GM21515 (cell line): ENCODE measurements around the gene SCYGR1.
"Not testable (repeated sequence)": the region's sequence is repeated elsewhere in the genome, so short reads cannot be mapped to it uniquely, and the experiment has no call there.

ENCODE experiments used
- ATAC-seq: cut with Tn5 transposase; IDR thresholded peaks from one replicate; pipeline ENCODE4 v1.9.1; 2021; ENCODE audit not compliant: unreplicated experiment

The SCYGR1 gene

GRCh38 chr2:227374158-227374557, 13.6 kb downstream of the SCYGR1 start:
- no peak for ATAC-seq

DNA sequence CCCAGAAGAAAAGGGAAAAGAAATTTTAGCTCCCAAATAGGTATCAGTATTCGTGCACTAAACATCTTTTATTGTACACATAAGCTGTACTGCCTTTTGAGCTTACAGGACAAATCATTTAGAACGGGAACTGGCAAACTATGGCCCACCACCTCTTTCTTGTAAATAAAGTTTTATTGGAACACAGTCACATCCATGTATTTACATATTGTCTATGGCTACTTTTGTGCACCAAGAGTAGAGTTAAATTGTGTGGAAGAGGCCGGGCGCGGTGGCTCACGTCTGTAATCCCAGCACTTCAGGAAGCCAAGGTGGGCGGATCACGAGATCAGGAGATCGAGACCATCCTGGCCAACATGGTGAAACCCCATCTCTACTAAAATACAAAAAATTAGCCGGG, 14.4 kb downstream of the SCYGR1 start:
- ATAC-seq: no peak

DNA sequence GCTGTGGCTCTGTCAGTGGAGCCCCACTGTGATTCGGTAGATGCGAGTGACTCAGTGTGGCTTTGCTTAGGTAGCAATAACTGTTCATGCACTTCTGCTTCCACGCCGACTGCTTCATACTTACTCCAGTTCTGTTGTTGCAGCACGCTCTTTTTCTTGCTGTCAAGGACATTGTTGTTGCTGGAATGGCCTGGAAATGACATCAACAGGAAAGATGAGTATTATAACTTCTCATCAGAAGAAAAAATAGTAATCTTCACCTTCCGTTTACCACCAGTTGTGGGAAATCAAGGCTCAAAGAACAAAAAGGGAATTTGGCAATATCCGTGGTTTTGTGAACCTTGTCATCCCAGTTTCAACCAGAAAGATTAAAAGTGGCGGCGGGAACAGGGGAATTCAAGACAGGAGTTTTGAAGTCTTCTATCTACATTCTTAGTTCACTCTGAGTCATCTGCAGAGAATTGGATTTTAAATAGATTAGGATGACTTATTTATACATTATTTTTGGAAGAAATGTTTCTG, 16.9 kb downstream of the SCYGR1 start:
- no peak for ATAC-seq

DNA sequence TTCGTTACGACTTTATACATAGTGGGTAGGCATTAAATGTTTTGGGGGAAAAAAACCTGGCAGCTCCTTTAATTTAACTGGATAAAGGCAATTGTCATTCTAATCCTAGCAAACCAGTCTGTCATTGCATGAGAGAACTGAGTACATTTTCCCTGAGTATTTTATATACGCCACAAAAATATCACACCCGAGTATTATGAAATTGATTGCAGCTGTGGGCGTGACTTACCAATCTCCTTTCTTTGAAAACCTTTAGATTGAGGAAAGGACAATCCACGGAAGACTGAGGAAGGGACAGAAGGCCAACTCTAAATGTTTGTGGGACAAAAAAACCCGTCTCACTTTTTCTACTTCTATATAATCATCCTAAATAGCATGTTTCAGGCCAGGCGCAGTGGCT, 17.7 kb downstream of the SCYGR1 start:
- ATAC-seq: no peak

- ATAC-seq: no peak
These were observed 19.2 kb downstream of the SCYGR1 start for GRCh38 chr2:227368574-227368973.

- ATAC-seq: no peak
These were observed 20.3 kb downstream of the SCYGR1 start for GRCh38 chr2:227367427-227367795.

GRCh38 chr2:227366769-227367426, 20.9 kb downstream of the SCYGR1 start:
- no peak for ATAC-seq

DNA sequence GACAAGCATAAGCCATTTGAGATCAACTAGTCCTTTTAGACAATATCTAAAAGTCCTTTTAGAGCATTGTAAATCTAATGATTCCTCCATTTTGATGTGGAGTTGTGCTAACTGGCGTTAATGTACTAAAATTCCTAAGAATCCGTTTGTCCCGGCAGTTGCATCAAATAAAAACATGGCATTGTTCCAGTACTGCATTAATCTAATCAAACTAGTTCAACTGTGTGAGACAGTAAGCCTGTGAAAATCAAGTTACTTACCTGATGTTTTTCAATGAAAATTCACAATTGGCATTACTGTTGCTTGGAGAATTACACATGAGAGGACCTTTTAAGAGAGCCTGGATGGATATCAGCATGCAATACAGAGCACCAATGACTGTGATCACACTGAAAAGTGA, 21.9 kb downstream of the SCYGR1 start:
- ATAC-seq: no peak

- ATAC-seq: not testable (repeated sequence)
These were observed 23.0 kb downstream of the SCYGR1 start for GRCh38 chr2:227364585-227365263.

- no peak for ATAC-seq
These were observed 24.0 kb downstream of the SCYGR1 start for GRCh38 chr2:227363756-227364155.

GRCh38 chr2:227360351-227360750, 27.4 kb downstream of the SCYGR1 start:
- ATAC-seq: no peak

DNA sequence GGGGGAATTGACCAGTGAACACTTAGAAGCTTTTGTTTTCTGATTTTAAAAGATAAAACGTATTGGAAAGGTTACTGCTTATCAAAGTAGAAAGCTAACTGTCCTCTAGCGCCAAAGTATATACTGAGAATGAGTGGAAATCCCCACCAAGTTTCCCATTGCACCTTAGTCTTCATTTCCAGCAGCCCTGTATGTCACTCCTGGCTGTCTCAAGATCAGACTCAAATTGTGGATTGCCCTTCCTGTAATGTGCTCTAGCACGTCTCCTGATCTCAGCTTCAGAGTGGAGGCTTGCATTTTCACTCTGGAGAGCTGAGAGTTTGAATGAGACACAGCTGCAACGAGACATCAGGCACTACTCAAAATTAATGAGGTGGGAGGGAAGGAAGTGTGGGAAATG, 36.1 kb downstream of the SCYGR1 start:
- ATAC-seq: peak; percentile 74

DNA sequence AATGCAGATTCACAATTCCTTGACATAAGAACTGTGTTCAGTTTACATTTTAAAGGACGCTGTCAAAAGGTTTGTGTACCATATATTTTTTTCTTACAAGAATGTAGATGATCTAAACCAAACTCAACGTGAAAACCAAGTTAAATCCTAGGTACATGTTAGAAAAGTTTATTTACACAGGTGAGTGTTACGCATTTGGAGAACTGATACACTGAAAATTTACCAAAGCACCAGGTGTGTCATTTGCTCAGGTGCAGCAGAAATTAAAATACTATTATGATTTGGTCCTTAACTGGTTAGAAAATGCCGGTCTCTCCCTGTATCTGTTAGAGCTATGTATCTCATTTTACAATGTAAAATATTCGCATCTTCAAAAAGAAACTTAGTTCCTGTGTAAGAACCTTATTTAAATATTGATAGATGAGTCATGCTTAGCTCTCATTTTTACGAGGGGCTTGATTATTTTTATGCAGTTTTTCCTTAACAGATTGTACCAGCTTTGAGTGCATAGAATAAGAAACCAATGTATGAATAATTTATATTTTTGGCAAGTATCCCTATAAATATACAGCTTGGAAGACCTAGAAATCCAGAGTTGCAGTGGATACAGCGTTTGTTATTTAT, 37.6 kb downstream of the SCYGR1 start:
- ATAC-seq: no peak

GRCh38 chr2:227348324-227348723, 39.4 kb downstream of the SCYGR1 start:
- no peak for ATAC-seq

- ATAC-seq: no peak
These were observed 40.6 kb downstream of the SCYGR1 start for GRCh38 chr2:227347117-227347516.

- ATAC-seq: no peak
These were observed 43.5 kb downstream of the SCYGR1 start for GRCh38 chr2:227344231-227344630.

GRCh38 chr2:227341553-227341952, 46.2 kb downstream of the SCYGR1 start:
- ATAC-seq: no peak

DNA sequence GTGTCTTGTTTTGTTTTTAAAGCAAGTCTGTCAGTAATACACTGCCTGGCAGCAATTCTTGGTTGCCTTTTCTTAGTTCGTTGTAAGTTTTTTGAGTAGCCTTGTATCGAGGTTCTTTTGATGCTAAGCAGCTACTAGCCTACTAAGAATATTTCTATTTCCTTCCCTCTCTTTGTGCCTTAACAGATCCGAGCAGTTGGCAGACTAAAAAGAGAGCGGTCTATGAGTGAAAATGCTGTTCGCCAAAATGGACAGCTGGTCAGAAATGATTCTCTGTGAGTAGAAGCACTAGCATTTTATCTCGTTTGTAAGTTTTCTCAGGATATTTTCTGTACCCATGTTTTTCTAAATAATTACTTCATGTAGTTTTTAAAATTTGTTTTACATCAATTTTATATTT, 47.6 kb downstream of the SCYGR1 start:
- ATAC-seq: no peak

- ATAC-seq: no peak
These were observed 48.6 kb downstream of the SCYGR1 start for GRCh38 chr2:227339098-227339599.
